Endothelial cell of umbilical vein (primary cell): ENCODE data around the gene RMND5B. TPM values are rescaled to one million over a fixed set of nuclear protein-coding genes. Genes with fewer than 3 reads are reported as not detected.

Experiments used
- BruUV-seq: library from RNA; stranded (reverse); fragments of 400-500 nt; replicated peaks from 2 replicates; lab custom pipeline; 2021; lab: Mats Ljungman, UMichigan
- CTCF ChIA-PET: fragments of 300-600, 350-600 bp; sonication (Branson Sonifier 250); formaldehyde crosslinking; loops from one replicate; lab custom pipeline; 2021; ENCODE audit warnings: antibody characterized with exemption, inconsistent platforms; lab: Charles Lee
- POLR2A ChIA-PET: fragments of 300-600, 350-600 bp; sonication (Branson Sonifier 250); formaldehyde crosslinking; loops from one replicate; lab custom pipeline; 2021; ENCODE audit warnings: antibody characterized with exemption, inconsistent platforms; lab: Charles Lee
- DNase-seq: peaks from one replicate; pipeline ENCODE4 v3.0.0-alpha.2; 2011; ENCODE audit warnings: low read depth, low spot score
- FAIRE-seq: peaks from 2 replicates; lab custom pipeline; 2011; peaks lifted over from hg19 to GRCh38; lab: Jason Lieb, UNC
- H2AFZ ChIP-seq: 2 replicates; pipeline ENCODE4 v1.6.0; 2012; ENCODE audit warnings: low read depth, low read length, control low read depth, inconsistent platforms
- H3K27ac ChIP-seq: 2 replicates; pipeline ENCODE4 v1.5.1; 2011; ENCODE audit warnings: low read depth, mild to moderate bottlenecking, control low read depth, low read length, moderate library complexity; ENCODE audit not compliant: insufficient read depth
- H3K27me3 ChIP-seq, 2 experiments: 2 replicates each; pipeline versions ENCODE4 v1.6.0 to v1.6.1; 2011; ENCODE audit warnings: low read length in 2 of 2, mixed read lengths in 1 of 2; ENCODE audit not compliant: control insufficient read depth in 2 of 2, insufficient read depth in 2 of 2
- H3K36me3 ChIP-seq, 2 experiments: 2 replicates in 1 of 2; 3 replicates in 1 of 2; pipeline ENCODE4 v1.5.1; 2011; ENCODE audit warnings: low read length in 2 of 2, mild to moderate bottlenecking in 1 of 2, moderate library complexity in 1 of 2; ENCODE audit not compliant: control insufficient read depth in 2 of 2, insufficient read depth in 2 of 2; ENCODE audit errors: extremely low read depth in 1 of 2
- H3K4me1 ChIP-seq: 3 replicates; pipeline ENCODE4 v1.5.1; 2011; ENCODE audit warnings: mild to moderate bottlenecking, low read length; ENCODE audit not compliant: control insufficient read depth, insufficient read depth; ENCODE audit errors: extremely low read depth
- H3K4me2 ChIP-seq: 2 replicates; pipeline ENCODE4 v1.6.1; 2011; ENCODE audit warnings: low read length, control low read depth, mixed read lengths; ENCODE audit not compliant: insufficient read depth
- H3K4me3 ChIP-seq, 3 experiments: fragments of 200-600 bp in 1 of 3; sonication (generic), shearing (Covaris generic) in 1 of 3; replicated peaks in 1 of 3; 2 replicates each; pipeline ENCODE4 v1.5.1; 2011 to 2016; ENCODE audit warnings: control low read depth in 3 of 3, low read length in 3 of 3, mild to moderate bottlenecking in 2 of 3, inconsistent platforms in 1 of 3, low read depth in 1 of 3, moderate library complexity in 1 of 3; ENCODE audit not compliant: insufficient read depth in 1 of 3
- H3K79me2 ChIP-seq: 2 replicates; pipeline ENCODE4 v1.6.0; 2012; ENCODE audit warnings: low read length, inconsistent platforms; ENCODE audit not compliant: control insufficient read depth, insufficient read depth
- H3K9ac ChIP-seq: replicated peaks from 2 replicates; pipeline ENCODE3; 2011; ENCODE audit warnings: low read length, control low read depth; ENCODE audit not compliant: insufficient read depth; ENCODE audit errors: extremely low read depth
- H3K9me1 ChIP-seq: replicated peaks from 3 replicates; pipeline ENCODE4 v1.6.0; 2011; ENCODE audit warnings: mild to moderate bottlenecking, low read length; ENCODE audit not compliant: control insufficient read depth, insufficient read depth; ENCODE audit errors: extremely low read depth
- H3K9me3 ChIP-seq: replicated peaks from 2 replicates; pipeline ENCODE4 v1.5.1; 2012; ENCODE audit warnings: low read length, inconsistent platforms; ENCODE audit not compliant: control insufficient read depth, insufficient read depth
- H4K20me1 ChIP-seq: replicated peaks from 2 replicates; pipeline ENCODE3; 2011; ENCODE audit warnings: mild to moderate bottlenecking, low read length; ENCODE audit not compliant: control insufficient read depth, insufficient read depth; ENCODE audit errors: extremely low read depth
- EZH2 ChIP-seq: IDR thresholded peaks from 2 replicates; pipeline ENCODE4 v1.6.1; 2012; ENCODE audit warnings: borderline replicate concordance, low read depth, mild to moderate bottlenecking, moderate library complexity, low read length, inconsistent platforms; ENCODE audit not compliant: severe bottlenecking
- FOS ChIP-seq: IDR thresholded peaks from 2 replicates; pipeline ENCODE4 v1.6.1; 2011; ENCODE audit warnings: mild to moderate bottlenecking, low read length, moderate library complexity, borderline replicate concordance; ENCODE audit not compliant: insufficient read depth
- GATA2 ChIP-seq: IDR thresholded peaks from 2 replicates; pipeline ENCODE4 v1.7.0; 2011; ENCODE audit warnings: low read depth, mild to moderate bottlenecking, moderate library complexity, mixed read lengths, low read length; ENCODE audit not compliant: insufficient read length, insufficient read depth
- JUN ChIP-seq: IDR thresholded peaks from 2 replicates; pipeline ENCODE4 v1.6.1; 2011; ENCODE audit warnings: borderline replicate concordance, low read depth; ENCODE audit not compliant: insufficient read length, insufficient read depth
- MYC ChIP-seq: IDR thresholded peaks from one replicate; pipeline ENCODE4 v1.6.1; 2011; ENCODE audit warnings: mild to moderate bottlenecking, low read depth, low read length
- POLR2A ChIP-seq: IDR thresholded peaks from 2 replicates; pipeline ENCODE4 v1.6.1; 2012; ENCODE audit warnings: low read depth, mild to moderate bottlenecking, control low read depth, low read length
- POLR2AphosphoS5 ChIP-seq: IDR thresholded peaks from 2 replicates; pipeline ENCODE4 v1.6.1; 2012; ENCODE audit warnings: low read depth, mild to moderate bottlenecking, control low read depth, low read length, moderate library complexity; ENCODE audit not compliant: insufficient read depth
- dilution Hi-C: fragments of 300-500 bp; cut with MboI; formaldehyde crosslinking; loops from one replicate; pipeline ENCODE4 v1.15.0; 2019; ENCODE audit warnings: low sequenced_read_pairs; ENCODE audit not compliant: extremely low pct_ligation_motif_present
- intact Hi-C: fragments of 100-400 bp; cut with micrococcal nuclease; formaldehyde crosslinking; loops from one replicate; pipeline ENCODE4 v1.10.0; 2022
- polyA plus RNA-seq, 4 experiments: library from polyadenylated mRNA; depleted of rRNA in 3 of 4; stranded (reverse) in 3 of 4; unstranded in 1 of 4; fragments of >200 nt; gene quantifications; 2 replicates each; pipeline versions ENCODE4 v1.2.1 to v1.2.3, GENCODE V29; 2011 to 2012; ENCODE audit warnings: missing spikeins in 1 of 4
- total RNA-seq: library from RNA; stranded (reverse); gene quantifications from 2 replicates; pipeline ENCODE4 v1.2.3, GENCODE V29; 2021
- TF ChIP-seq, protein P1 (sequence below): IDR thresholded peaks from 2 replicates; pipeline ENCODE4 v1.6.1; 2011; ENCODE audit not compliant: insufficient read depth, insufficient read length
- TF ChIP-seq, protein P2 (sequence below), 2 donors: IDR thresholded peaks; 1 replicate in 1 of 2; 2 replicates in 1 of 2; pipeline ENCODE4 v1.5.1; 2011; ENCODE audit warnings: low read length in 2 of 2, mild to moderate bottlenecking in 2 of 2, moderate library complexity in 2 of 2, control low read depth in 1 of 2, inconsistent platforms in 1 of 2, low read depth in 1 of 2; ENCODE audit not compliant: insufficient read depth in 1 of 2; ENCODE audit errors: extremely low read depth in 1 of 2

The RMND5B gene
- total and polyA plus RNA-seq, 2 donors (not counting 3 experiments of a cell fraction or from before 2014, with no cell fraction given): 38.2 to 40.2 TPM

DNA sequence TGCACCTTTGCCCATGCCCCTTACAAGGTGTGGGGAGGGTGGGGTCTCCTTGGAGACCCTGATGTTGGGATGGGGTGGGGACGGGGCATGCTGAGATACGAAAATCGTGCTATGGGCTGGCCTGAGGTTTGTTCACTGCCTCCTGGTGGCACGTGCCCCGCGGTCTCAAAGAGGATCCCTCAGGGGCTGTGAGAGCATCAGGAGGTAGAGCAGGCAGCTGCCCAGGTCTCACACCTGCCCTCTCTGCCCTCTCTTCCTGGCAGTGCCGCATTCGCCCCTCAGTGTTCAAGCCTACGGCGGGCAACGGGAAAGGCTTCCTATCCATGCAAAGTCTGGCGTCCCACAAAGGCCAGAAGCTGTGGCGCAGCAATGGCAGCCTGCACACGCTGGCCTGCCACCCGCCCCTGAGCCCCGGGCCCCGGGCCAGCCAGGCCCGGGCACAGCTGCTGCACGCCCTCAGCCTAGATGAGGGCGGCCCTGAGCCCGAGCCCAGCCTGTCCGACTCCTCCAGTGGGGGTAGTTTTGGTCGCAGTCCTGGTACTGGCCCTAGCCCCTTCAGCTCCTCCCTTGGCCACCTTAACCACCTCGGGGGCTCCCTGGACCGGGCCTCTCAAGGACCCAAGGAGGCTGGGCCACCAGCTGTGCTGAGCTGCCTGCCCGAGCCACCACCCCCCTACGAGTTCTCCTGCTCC, 10.8 kb upstream of the RMND5B start:
- Histone ChIP-seq H3K4me2 (no peak overlapping the region), H4K20me1 (no peaks in the 10 kb centered on the region), H3K4me1 (peaks cover 41% of the 10 kb centered on the region), H3K9me1 (no peaks in the 10 kb centered on the region), H3K79me2 (peaks cover 6% of the 10 kb centered on the region), H3K27me3 (no peaks in the 10 kb centered on the region), H3K27ac (no peak overlapping the region), H3K9me3 (no peaks in the 10 kb centered on the region), H3K4me3 (no peak overlapping the region), H2AFZ (no peak overlapping the region), H3K9ac (no peak overlapping the region), H3K36me3 (peaks cover 0 to 21% of the 10 kb centered on the region in 2 experiments)
- POLR2A ChIA-PET: no interaction called here
- dilution Hi-C loops: no loop called here
- intact Hi-C loops: loop anchor here (10.0 kb wide), 1 partner anchor 625 kb away; the partner anchor contains the start of gene PDLIM7
- TF ChIP-seq GATA2: no peak
- TF ChIP-seq JUN: no peak
- TF ChIP-seq POLR2A: no peak
- TF ChIP-seq MYC: no peak
- TF ChIP-seq, protein P1, sequence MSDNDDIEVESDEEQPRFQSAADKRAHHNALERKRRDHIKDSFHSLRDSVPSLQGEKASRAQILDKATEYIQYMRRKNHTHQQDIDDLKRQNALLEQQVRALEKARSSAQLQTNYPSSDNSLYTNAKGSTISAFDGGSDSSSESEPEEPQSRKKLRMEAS: no peak
- TF ChIP-seq POLR2AphosphoS5: no peak
- TF ChIP-seq FOS: no peak
- TF ChIP-seq EZH2: no peak
- TF ChIP-seq, protein P2, sequence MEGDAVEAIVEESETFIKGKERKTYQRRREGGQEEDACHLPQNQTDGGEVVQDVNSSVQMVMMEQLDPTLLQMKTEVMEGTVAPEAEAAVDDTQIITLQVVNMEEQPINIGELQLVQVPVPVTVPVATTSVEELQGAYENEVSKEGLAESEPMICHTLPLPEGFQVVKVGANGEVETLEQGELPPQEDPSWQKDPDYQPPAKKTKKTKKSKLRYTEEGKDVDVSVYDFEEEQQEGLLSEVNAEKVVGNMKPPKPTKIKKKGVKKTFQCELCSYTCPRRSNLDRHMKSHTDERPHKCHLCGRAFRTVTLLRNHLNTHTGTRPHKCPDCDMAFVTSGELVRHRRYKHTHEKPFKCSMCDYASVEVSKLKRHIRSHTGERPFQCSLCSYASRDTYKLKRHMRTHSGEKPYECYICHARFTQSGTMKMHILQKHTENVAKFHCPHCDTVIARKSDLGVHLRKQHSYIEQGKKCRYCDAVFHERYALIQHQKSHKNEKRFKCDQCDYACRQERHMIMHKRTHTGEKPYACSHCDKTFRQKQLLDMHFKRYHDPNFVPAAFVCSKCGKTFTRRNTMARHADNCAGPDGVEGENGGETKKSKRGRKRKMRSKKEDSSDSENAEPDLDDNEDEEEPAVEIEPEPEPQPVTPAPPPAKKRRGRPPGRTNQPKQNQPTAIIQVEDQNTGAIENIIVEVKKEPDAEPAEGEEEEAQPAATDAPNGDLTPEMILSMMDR (IDR thresholded peaks at IDR 0.05; ENCODE audit: extremely low read depth in 1 of 2, insufficient read depth in 1 of 2, low read depth in 1 of 2, low read length in 2 of 2): no peak
- FAIRE-seq: no peak
- BruUV-seq: no TSS peak
- DNase-seq: no peak
- CTCF ChIA-PET: interaction anchor here (0.9 to 1.6 kb wide), 8 partner anchors 10 to 45 kb away, joined by 3 to 14 read pairs (median 3); no protein-coding TSS in a partner anchor
